GM10266 (cell line): ENCODE results near the gene STK33.

Experiments used
- DNase-seq: peaks from one replicate; pipeline ENCODE4 v3.0.0; 2012; ENCODE audit errors: extremely low spot score
- TF ChIP-seq, protein P1 (sequence below): IDR thresholded peaks from 2 replicates; pipeline ENCODE4 v1.5.1; 2012; ENCODE audit warnings: mild to moderate bottlenecking, low read depth; ENCODE audit not compliant: control insufficient read depth, insufficient read depth; ENCODE audit errors: missing control alignments

The STK33 gene

GRCh38 chr11:8527939-8528338 lies 66.1 kb downstream of the STK33 start:
- DNase-seq: no peak
- TF ChIP-seq, protein P1, sequence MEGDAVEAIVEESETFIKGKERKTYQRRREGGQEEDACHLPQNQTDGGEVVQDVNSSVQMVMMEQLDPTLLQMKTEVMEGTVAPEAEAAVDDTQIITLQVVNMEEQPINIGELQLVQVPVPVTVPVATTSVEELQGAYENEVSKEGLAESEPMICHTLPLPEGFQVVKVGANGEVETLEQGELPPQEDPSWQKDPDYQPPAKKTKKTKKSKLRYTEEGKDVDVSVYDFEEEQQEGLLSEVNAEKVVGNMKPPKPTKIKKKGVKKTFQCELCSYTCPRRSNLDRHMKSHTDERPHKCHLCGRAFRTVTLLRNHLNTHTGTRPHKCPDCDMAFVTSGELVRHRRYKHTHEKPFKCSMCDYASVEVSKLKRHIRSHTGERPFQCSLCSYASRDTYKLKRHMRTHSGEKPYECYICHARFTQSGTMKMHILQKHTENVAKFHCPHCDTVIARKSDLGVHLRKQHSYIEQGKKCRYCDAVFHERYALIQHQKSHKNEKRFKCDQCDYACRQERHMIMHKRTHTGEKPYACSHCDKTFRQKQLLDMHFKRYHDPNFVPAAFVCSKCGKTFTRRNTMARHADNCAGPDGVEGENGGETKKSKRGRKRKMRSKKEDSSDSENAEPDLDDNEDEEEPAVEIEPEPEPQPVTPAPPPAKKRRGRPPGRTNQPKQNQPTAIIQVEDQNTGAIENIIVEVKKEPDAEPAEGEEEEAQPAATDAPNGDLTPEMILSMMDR: no peak

DNA sequence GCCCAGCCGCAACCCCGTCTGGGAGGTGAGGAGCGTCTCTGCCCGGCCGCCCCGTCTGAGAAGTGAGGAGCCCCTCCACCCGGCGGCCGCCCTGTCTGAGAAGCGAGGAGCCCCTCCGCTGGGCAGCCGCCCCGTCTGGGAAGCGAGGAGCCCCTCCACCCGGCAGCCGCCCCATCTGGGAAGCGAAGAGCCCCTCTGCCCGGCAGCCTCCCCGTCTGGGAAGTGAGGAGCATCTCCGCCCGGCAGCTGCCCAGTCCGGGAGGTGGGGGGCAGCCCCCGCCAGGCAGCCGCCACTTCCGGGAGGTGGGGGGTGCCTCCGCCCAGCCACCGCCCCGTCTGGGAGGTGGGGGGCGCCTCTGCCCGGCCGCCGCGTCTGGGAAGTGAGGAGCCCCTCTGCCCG lies 70.6 kb downstream of the STK33 start:
- TF ChIP-seq, protein P1: no peak
- no peak for DNase-seq

DNA sequence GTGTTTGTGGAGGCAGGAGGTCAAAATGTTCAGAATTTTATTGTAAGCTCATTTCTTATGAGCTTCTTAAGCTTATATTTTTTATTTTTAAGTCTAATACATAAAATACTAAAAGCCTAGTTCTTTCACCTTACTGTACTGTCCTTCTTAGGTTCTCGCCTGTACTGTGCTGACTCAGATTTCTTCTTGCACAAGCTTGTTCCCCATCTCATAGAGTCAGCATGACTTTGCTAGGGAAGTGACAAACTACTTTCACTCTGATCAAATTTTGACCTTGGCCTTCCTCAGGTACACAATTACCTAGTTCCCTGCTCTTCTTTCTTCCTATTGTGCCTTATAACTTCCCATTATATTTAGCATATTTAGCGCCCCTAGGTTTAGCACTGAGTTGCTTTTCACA lies 81.5 kb downstream of the STK33 start:
- DNase-seq: no peak
- TF ChIP-seq, protein P1: no peak

DNA sequence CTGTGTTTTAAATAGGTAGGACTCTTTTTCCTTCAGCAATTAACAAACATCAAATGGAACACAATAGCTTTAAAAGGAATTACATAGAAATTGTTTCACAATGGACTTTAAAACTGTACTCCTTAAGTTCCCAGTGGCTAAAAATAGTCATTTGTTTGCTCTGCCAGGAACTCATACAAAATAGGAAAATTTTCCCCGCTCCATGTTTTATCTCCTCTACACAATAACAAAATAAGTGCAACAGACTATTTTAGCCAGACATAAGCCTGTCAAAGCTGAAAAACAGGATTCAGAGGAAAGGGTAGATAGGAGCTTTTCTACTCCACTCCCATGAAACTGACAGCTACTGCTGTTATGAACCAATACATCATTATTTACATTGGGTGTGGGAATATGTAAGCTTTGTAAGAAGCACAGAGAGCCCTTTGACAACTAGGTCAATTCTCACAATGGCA lies 90.1 kb downstream of the STK33 start:
- no peak for DNase-seq
- TF ChIP-seq, protein P1: no peak

DNA sequence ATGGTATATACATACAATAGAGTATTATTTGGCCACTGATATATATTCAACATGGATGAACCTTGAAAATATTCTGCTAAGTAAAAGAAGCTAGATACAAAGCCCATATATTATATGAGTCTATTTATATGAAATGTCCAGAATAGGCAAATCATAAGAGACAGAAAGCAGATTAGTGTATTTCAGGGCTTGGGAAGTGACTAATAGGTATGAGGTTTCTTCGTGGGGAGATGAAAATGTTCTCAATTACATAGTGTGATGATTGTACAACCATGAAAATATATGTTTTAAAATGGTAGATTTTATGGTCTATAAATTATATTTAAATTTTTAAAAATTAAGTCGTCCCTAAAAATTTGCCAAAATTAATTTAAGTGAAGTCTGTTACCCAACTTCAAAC lies 92.2 kb downstream of the STK33 start:
- DNase-seq: no peak
- TF ChIP-seq, protein P1: no peak

DNA sequence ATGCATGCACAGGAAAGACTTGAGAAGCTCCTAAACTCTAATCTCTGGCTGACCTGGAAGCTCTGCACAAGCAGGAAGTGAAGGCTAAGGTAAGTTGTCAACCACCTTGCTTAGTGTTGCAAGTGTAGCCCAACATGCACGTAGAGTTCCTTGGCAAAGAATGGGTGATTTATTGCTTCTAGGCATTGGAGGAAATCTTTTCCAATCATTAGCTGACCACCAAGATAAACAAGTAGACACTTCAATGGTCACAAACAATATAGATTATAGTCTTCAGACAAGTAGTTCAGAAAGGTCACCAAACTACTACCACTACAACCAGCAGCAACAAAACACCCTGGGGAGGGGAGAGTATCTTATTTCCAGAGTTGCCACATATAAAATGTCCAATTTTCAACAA lies 105.6 kb downstream of the STK33 start:
- DNase-seq: no peak
- TF ChIP-seq, protein P1: no peak

GRCh38 chr11:8487261-8487660 lies 106.8 kb downstream of the STK33 start:
- TF ChIP-seq, protein P1: no peak
- DNase-seq: no peak
